NCI-H146 treated with DMSO at 0.1 percent for 48 hours (cell line): ENCODE measurements around the gene MFNG.
A peak's percentile ranks its signal among the peaks of the same experiment; 100 is the strongest.

Source experiments
- DNase-seq: peaks from one replicate; lab custom pipeline; 2025; ENCODE audit not compliant: unreplicated experiment; lab: John Stamatoyannopoulos, UW

The MFNG gene

DNA sequence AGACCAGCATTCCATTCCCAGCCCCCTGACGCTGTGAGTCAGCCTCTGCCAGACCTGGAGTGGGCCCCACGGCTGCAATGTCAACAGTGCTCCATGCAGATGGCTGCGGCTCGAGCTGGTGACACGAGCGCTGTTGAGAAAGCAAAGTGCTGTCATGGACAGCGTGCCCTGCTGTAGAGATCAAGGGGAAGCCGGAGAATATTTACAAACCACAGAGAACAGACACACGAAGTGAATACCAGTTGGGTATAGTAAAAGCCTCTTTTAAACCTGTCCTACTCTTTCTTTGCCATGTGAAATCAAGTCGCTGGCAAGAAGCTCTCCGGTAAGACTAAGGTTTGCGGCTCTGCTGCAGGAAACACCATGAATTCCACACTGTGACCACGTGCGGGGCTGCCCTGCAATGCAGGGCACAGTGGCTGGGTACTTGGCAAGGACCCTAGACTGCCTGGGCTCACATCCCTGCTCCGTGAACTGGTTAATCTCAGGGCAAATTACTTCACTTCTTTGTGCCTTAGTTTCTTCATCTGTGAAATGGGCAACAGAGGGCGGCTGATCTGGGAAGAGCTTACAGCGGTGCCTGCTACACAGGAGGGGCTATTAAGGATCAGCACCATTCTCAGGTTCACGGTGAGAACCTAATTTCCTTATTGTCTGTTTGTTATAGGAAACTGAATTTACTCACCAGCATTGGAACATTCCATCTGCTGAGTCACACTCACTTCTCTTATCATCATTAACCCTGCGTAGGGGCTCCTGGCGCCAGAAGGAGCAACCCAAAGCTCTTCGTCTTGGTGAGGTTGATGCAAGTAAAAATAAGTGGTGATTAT lies 31.1 kb downstream of the MFNG start:
- DNase-seq, result no peak

DNA sequence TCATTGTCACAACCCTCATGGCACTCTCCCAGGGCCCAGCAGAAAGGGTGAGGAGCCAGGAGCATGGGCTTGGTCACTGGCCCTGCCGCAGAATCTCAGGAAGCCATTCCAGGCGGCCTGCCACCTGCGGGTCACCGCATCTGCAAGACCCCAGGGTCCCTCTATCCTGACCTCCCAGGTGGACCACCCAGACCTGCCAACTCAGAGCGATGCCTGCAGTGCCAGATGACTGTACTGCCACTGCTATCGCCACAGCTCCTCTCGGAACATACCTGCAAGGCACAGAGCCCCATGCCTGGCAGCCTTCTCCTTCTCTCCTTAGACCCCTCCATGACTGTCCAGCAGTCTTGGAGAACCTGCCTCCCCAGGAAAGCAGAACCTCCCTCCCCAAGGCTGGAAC lies 32.5 kb downstream of the MFNG start:
- DNase-seq, result no peak

DNA sequence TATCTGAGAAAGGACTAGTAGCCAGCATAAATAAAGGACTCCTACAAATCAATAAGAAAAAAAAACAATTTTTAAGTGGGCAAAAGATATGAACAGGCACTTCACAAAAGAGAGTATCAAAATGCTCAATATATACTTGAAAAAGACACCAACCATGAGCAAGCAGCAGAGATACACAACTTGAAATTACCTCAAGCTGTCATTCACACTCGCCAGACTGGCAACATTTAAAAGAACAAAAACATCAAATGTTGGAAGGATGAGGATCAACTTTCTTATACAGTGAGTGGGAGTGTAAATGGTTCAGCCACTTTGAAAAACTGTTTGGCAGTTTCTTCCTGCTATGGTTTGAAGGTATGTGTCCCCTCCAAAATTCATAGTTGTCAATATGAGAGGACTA lies 35.0 kb downstream of the MFNG start:
- DNase-seq, result no peak

DNA sequence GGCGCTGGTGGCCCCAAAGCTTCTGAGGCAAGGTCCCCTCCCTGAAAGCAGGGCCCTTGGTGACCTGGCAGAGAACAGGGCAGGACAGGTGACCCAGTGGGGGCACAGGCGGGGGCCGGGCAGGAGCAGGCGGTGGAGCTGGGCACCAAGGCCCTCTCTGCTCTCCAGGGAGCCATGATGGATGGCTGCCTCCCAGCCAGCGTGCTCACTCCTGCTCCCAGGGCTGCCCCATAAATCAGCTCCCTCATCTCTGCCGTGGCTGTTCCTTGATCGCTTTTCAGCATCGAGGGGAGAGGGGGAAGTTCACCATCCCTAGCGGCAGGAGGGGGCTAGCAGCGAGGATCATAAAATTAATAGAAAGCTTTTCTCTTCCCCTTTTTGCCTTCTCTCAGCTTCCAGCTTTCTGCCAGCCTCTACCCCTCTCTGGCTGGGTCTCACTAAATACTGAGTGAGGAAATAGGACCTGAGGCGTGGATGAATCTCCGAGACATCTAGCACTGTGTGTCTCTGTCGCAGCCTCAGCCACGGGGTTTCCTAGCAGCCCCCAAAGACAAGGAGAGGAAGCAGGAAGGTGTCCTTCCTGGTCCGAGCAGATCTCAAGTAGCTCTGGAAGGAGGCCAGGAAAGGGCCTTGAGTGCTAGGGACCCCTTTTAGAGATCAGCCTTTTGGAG lies 36.7 kb downstream of the MFNG start:
- DNase-seq, result no peak

DNA sequence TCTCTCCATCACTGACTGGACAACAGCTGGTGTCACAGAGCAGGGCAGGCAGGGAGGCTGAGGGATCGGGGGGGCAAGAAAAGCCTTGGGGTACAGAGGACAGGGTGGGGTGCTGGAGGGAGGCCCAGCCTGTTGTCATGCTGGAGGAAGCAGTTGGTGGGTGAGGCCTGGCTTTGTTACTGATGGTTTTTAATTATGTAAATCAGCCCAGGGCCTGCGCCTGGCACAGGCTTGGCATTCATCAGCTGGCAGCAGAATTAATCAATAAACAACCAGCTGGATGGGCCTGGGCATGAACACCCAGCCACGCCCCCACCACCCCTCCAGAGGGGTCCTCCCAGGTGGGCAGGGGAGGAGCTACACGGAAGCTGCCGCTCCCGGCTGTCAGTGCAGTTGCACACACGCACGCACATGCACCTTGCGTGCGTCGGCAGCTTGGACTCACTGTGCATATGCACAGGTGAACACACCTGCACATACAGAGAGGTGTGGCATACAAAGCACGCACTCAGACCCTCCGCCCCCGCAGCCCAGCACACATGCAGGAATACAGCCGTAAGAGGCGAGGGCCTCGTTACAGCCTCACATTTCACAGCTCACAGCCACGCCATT lies 37.6 kb downstream of the MFNG start:
- DNase-seq, result peak; percentile 0

DNA sequence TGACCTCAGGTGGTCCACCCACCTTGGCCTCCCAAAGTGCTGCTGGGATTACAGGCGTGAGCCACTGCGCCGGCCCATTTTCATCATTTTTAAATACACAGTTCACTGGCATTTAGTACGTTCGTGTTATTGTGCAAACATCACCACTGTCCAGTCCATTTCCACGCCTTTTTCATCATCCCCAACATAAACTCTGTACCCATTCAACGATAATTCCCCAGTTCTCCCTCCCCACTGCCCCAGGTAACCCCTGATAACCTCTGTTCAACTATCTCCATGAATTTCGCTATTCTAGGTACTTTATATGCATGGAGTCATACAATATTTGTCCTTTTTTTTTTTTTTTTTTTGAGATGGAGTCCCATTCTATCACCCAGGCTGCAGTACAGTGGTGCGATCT lies 40.7 kb downstream of the MFNG start:
- DNase-seq, result no peak

DNA sequence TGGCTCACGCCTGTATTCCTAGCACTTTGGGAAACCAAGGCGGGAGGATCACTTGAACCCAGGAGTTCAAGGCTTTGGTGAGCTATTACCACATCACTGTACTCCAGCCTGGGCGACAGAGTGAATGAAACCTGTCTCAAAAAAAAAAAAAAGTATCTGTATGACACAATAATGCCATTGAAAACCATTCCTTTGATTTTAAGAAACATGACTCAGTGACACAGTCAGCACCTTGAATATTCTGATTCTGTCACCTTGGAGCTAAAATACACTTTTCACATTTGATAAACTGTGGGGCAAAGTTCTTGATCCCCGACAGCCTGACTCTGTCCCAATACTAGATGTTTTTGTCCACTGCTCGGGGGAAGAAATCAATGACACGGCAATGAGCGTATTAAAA lies 42.2 kb downstream of the MFNG start:
- DNase-seq, result no peak

DNA sequence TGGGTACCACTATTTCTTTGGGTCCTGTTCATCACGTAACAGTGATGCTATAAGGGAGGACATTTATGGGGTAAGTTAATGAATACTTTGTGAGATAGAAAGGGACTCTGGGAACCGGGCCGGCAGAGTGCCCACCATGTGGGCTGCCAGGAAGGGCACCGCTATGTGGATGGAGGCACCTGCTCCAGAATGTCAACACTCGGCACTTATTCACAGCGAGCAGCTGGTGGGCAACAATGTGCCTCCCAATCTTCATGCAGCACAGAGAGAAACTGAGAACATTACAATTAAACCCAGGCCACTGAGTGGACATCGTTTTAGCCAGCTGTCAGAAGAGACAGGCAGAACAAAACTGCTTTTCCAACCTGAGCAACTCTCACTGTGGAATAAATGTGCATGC lies 43.1 kb downstream of the MFNG start:
- no peak for DNase-seq

DNA sequence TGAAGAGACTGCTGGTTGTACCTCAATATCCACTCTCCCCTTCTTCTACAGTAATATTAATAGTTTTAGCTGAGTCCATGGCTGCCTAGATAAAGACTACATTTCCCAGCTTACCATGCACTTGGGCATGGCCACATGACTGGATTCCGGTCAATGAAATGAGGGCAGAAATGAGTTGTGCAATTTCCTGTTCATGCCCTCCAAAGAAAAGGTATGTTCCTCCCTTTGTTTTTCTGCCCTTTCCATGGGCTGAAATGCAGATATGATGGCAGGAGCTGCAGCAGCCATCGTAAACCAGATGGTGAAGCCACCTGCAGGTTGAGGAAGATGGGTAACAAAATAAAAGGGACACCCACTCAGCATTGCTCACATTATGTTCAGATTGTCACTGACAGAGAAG lies 43.6 kb downstream of the MFNG start:
- no peak for DNase-seq

DNA sequence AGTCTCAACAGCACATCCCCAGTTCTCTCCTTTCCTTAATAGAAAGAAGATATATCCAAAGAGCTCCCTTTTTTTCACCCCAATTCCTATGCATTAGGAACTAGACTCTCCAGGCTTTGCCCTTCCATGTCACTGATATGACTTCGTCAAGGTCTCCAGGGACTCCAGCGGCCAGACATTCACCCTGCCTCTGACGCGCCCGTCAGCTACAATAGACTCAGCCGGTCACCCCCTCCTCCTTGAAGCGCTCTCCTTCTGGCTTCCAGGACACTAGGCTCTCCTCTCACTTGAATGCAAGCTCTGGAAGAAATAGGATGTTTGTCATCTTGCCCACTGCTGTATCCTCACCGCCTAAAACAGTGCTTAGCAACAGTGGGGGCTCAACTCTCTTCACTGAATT lies 44.0 kb downstream of the MFNG start:
- no peak for DNase-seq

DNA sequence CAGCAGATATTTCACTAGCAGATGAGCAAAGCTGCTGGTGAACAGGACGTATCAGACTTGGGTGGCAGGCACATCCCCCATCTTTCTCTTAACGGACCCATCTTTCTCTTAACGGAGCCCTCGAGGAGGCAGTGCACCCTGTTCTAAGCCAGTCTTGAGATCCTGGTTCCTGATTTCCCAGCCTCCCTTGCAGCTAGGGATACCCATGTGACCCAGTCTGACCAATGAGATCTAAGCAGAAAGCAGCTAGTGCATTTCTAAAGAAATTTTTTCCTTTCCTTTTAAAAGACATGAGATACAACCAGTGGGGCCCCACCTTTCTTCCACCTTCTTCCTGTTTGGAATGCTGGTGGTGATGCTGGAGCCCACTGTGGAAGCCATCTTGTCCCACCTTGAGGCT lies 45.3 kb downstream of the MFNG start:
- no peak for DNase-seq

DNA sequence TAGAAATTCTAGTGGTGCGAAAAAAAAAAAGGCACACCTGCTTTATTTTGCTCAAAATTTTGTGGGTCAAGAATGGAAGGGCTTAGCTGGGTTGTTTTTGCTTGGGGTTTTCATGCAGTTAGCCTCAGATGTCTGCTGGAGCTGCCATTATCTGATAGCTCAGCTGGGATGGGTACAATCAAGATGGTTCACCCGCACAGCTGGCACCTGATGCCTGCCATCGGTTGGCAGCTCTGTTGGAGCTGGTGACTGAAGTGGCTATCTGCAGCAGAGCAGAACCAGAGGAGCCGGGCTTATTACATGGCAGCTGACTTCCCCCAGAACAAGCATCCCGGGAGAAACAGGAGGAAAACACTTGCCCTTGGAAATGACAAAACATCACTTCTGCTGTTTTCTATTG lies 46.8 kb downstream of the MFNG start:
- DNase-seq, result no peak

DNA sequence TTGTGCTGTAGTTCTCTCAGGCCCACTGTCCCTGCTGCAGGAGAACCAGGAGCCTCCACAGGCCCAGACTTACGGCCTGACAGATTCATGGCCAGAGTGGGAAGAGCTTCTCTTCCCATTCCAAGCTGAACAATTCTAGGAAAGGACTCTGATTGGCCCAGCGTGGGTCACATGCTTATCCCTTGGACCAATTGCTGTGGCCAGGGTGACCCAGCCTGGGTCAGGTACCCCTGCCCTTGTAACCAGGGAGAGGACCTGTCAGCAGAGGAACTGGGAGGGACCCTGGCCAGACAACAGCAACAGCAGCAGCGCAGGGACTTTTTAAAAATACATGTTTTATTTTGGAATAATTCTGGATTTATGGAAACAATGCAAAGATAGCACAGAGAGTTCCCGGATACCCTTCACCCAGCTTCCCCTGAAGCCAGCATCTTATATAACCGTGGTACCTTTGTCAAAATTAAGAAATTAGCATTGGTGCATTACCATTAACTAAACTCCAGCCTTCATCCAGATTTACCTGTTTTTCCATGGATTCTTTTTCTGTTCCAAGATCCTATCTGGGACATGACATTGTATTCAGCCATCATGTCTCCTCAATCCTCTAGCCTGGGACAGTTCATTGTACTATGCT lies 50.1 kb downstream of the MFNG start:
- DNase-seq, result no peak

DNA sequence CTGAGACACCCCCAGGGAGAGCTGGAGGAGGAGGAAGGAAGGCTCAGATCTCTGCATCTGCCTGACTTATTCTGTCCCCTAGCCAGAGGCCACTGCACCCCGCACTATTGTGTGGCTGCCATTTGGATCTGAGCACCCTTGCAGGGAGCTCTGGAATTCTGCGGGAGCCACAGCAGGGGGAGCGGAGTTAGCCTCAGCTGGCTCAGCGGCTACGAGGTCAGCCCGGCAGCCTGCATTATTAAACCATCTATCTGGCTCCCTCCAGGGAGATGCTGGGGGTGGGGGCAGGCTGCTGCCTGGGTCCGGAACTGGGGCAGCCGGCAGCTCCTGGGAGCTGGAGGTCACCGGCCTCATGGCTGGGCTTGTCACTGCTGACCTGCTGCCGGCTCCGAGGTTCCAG lies 52.4 kb downstream of the MFNG start:
- DNase-seq, result no peak

DNA sequence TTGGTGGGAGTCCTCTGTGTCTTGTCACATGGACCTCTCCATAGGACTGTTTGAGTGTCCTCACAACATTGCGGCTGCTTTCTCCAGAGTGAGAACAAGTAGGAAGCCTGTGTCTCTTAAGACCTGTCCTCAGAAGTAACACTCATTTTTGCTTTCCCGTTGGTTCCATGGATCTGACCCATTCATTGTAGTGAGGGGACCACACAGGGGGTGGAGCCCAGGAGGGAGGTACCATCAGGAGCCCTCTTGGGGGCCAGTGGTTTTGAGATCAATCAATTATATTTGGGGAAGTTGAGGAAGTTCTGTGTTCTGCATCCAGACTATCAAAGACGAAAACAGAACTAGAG lies 53.5 kb downstream of the MFNG start:
- no peak for DNase-seq

DNA sequence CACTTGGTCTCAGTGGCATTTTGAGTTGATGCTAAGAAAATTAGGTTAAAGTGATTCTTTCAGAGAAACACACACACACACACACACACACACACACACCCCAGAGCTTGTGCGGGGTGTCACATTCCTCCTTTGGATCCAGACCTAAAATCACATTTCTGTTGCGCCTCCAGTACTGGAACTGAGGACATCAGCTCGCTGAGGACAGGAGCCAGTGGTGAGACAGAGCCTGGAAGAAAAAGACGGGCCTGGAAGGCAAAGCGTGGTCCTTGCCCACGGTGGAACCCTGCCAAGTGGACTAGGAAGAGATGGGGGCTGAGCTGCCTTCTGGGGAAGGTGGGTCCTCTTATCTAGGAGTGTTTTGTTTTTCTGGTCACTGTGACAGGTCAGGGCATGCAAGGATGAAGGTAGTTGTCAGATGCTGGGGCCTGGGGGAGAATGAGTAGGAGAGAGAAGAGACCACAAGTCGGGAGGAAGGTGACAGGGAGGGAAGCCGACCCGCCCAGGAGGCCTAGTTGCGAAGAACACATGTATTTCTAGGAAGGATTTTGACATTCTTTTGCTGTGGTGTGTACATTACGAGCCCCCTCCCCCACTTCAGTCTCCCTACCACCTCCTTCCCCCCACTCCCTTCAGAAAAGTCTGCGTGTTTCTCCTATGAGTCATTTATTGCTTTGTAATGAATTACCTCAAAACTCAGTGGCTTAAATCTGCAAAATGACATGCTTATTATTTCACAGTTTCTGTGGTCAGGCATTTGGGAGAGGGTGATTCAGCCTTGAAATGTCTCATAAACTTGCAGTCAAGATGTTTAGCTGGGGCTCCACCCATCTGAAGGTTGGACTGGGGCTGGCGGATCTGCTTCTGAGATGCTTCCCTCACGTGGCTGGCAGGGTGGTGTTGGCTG lies 54.1 kb downstream of the MFNG start:
- DNase-seq, result no peak

DNA sequence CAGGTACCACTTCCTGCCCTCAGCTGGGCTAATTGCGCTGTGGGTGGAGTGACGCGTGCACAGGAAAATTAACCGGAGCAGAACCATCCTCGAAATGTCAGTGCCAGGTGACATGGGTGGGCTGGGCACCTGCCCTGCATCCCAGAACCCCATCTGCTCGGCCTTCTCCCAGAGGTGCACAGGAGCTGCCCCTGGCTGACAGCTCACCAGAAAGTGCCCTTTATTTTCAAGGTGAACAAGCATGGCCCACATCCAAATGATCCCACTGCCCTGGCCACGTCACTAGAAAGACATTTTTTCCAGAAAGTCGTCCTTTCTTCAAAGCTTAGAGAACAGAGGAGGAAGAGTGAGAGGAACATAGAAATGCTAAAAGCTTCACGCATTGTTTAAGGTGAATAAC lies 54.8 kb downstream of the MFNG start:
- no peak for DNase-seq

DNA sequence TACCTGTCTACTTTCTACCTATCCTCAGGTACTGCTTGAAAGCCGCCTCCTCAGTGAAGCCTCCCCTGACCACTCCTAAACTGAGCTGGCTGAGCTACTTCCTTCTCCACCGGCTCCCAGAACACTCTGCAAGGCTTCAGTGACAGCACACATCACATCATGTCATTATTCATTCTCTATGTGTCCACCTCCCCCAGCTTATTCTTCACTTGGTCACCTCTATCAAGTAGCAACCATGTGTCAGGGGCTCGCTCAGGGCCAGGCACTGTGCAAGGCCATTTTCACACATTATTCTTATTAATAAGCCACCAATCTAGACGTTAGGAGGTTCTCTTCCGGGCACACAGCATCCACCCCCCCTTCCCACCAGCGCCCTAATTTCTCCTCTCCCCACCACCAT lies 55.2 kb downstream of the MFNG start:
- DNase-seq, result no peak

DNA sequence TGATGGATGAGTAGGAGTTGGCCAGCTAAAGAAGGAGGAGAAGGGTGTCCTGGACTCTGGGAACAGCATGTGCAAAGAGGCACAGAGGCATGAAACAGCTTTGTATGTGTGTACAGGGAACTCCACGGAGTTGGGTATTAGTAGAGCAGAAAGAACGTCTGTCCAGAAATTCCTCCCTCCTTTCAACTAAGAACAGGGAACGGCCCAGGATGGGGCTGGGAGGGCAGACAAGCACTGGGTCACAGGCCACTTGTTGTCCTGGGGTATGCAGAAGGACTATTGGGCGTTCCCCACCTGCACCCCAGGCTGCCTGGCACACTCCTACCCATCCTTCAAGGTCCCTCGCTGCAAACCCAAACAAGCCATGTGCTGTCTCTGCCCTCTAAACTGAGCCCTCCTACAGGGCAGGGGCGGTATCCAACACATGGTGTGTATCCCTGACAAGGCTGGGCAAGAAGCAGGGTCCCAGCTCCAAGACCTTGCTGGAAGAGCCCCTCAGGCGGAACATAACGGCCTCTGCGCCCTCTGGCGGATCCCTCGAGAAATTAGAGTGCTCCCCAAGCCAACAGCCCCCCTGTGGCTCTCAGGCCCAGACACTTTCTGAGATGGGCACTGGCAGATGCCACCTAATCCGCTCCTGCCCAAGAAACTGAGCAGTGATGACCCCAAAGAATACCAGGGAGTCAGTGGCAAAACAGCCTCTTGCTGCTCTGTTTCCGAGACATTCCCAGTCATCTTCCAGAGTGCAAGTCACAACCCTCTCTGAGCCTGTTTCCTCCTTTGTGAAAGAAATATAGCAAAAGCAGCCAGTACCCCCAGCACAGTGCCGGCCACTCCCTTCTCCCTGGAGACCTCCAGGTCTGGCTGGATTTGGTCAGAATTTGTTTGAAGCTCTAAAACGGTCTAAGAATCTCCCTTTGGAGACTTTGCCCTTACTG lies 57.3 kb downstream of the MFNG start:
- DNase-seq, result no peak
